ENCODE data around the gene OR8J3.
"Not testable (repeated sequence)": the region's sequence is repeated elsewhere in the genome, so short reads cannot be mapped to it uniquely, and the experiment has no call there.

OR8J3 gene, protein sequence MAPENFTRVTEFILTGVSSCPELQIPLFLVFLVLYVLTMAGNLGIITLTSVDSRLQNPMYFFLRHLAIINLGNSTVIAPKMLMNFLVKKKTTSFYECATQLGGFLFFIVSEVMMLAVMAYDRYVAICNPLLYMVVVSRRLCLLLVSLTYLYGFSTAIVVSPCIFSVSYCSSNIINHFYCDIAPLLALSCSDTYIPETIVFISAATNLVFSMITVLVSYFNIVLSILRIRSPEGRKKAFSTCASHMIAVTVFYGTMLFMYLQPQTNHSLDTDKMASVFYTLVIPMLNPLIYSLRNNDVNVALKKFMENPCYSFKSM

GRCh38 chr11:56140151-56140661 lies at the start of gene OR8J3:
Gene OR8J3 (minus strand): TSS chr11:56140201. CDS start chr11:56137718, 2,483 bp downstream.
- DNase-seq = no peak

GRCh38 chr11:56188602-56189001 lies 48.6 kb upstream of the OR8J3 start:
- DNase-seq = no peak

DNA sequence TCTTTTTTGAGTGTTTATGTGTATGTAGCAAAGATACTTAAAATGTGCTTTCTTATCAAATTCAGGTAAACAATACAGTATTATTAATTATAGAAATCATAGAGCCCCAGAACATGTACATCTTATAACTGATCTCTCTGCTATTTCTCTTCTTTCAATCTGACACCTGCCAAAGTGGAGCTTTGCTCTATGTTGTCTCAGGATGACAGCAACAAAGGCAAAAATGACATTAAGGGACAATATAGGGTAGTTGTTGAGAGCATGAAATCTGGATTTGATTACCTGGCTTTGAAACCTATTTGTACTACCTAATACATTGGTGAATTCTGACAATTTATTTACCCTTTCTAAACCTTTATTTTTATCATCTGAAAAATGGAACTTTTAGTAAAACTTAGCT lies 43.5 kb upstream of the OR8J3 start:
- no peak for DNase-seq

DNA sequence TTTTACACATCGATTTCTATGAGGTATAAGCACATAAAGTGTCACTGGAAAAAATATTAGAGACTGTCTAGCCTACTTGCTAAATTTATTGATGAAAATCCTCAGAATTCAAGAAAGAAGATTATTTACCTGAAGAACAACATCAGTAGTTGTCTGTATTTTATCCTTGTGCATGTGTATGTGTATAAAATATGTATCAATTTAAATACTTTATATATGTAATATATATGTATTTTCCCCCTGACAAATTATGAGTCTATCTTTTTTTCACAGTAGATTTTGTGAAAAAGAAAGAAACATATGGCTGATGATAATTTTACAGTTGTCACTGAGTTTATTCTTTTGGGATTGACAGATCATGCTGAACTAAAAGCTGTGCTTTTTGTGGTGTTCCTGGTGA lies 36.3 kb upstream of the OR8J3 start, which contains the start of gene OR5J2:
OR5J2 (plus strand) TSS at position 301 of the 400 bp plus-strand sequence; CDS start at position 301, 0 bp downstream.
- no peak for DNase-seq

- DNase-seq = no peak
Measured at GRCh38 chr11:56172256-56172830, 32.3 kb upstream of the OR8J3 start.

DNA sequence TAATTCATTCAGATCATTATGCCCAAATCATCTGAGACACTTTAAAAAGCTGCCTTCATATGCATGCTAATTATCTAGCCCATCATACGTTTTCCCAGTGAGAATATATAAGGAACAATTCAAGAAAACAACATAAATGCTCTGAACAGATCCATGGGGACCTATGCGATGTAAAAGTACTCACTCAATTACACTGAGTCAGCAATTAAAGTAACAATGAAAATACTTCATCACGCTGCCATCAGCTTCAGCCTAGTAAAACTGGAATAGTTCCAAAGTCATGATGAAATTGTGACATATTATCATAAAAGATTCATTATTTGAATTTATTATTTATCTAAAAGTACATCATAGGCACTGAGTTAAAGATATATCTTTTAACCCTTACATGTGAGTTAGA lies 23.8 kb upstream of the OR8J3 start:
- DNase-seq = no peak

DNA sequence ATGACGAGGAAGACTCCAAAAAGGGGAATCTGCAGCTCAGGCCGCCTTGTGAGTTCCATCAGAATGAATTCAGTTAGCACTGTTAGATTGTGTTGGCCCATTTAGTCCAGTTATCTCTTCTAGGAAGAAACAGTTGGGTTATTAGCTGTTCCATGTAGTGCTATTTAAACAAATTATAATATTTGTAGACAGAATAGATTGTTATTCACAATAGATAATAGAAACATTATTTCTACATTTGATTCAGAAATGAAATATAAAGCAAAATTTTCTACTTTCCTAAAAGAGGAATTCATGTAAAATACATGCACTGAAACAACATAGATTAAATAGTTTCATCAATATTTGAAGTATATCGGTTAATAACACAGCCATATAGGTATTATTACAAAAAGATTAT lies 20.2 kb upstream of the OR8J3 start, which contains the start of gene OR8K5:
OR8K5 (minus strand) TSS at position 101 of the 400 bp plus-strand sequence; CDS start at position 101, 0 bp downstream.
- no peak for DNase-seq

- no peak for DNase-seq
Measured at GRCh38 chr11:56152333-56152732, 12.3 kb upstream of the OR8J3 start.

GRCh38 chr11:56151376-56151775 lies 11.4 kb upstream of the OR8J3 start:
- DNase-seq = no peak

DNA sequence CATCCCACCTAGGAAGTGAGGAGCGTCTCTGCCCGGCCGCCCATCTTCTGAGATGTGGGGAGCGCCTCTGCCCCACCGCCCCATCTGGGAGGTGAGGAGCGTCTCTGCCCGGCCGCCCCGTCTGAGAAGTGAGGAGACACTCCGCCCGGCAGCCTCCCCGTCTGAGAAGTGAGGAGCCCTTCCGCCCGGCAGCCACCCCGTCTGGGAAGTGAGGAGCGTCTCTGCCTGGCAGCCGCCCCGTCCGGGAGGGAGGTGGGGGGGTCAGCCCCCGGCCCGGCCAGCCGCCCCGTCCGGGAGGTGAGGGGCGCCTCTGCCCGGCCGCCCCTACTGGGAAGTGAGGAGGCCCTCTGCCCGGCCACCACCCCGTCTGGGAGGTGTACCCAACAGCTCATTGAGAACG lies 3.7 kb upstream of the OR8J3 start:
- DNase-seq = not testable (repeated sequence)

GRCh38 chr11:56122073-56122472 lies 17.9 kb downstream of the OR8J3 start, which contains the start of gene OR8H3:
Gene OR8H3 (plus strand): TSS chr11:56122373. CDS start chr11:56122373, 0 bp downstream.
- no peak for DNase-seq

GRCh38 chr11:56103210-56103737 lies 36.7 kb downstream of the OR8J3 start, which contains the start of gene OR8H2:
Gene OR8H2 (plus strand): TSS chr11:56103687. CDS start chr11:56105043, 1,356 bp downstream.
- DNase-seq = no peak

DNA sequence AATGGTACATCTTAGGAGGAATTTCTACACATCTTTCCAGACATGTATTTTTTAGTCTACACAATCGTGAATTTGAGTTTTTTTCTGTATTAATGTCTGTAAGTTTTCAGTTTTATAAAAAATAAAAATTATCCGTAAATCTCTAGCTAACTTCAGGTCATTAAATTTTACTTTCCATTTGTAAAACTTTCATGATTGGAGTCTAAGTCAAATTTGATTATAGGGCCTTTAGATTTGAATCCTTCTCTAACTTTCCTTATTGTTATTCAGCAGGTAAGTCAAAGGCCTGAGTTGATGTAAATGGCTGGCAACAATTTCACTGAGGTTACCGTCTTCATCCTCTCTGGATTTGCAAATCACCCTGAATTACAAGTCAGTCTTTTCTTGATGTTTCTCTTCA lies 47.0 kb downstream of the OR8J3 start, which contains the start of gene OR8I2:
OR8I2 (plus strand) TSS at position 301 of the 400 bp plus-strand sequence; CDS start at position 301, 0 bp downstream.
- DNase-seq = no peak

- DNase-seq = no peak
Measured at GRCh38 chr11:56089697-56090096, 50.3 kb downstream of the OR8J3 start.
